ENCODE data around the gene EXD3. TPM values are rescaled to one million over a fixed set of nuclear protein-coding genes. Genes with fewer than 3 reads are reported as not detected.

Gene EXD3
- total RNA-seq, 1 experiment from 2014 or later = 15.3 TPM

GRCh38 chr9:137365056-137365455 is 57.9 kb downstream of the EXD3 start:
- TF ChIP-seq CTCF (conservative IDR thresholded peaks at IDR 0.05) = no peak
- Mint-ChIP-seq H3K9me3 (peaks cover 7 to 36% of the 10 kb centered on the region in 2 experiments; a peak in 4 of 5 replicates), H3K27me3 (ENCODE audit: low read depth) (peaks cover 17% of the 10 kb centered on the region), H3K4me3 (no peak overlapping the region), H3K36me3 (ENCODE audit: insufficient read depth in 1 of 3, low read depth in 3 of 3) (peaks cover 0 to 5% (median 0%) of the 10 kb centered on the region in 3 experiments; a peak in 2 of 7 replicates), H3K4me1 (no peaks in the 10 kb centered on the region), H3K27ac (no peak overlapping the region)
- Histone ChIP-seq H3K56ac (ENCODE audit: insufficient read length, low read depth, low read length) (no peak overlapping the region), H3K14ac (ENCODE audit: insufficient read depth, low read length) (no peak overlapping the region), H3K18ac (ENCODE audit: insufficient read length, low read depth, low read length) (no peak overlapping the region), H3T11ph (ENCODE audit: low read length) (no peak overlapping the region), H4K20me1 (ENCODE audit: control insufficient read depth, insufficient read depth, insufficient read length) (no peaks in the 10 kb centered on the region), H3K23ac (ENCODE audit: insufficient read length, low read depth, low read length) (no peak overlapping the region), H4K8ac (replicated peaks; ENCODE audit: insufficient read length, low read depth, low read length) (no peak overlapping the region), H3K79me2 (ENCODE audit: insufficient read depth, low read length) (no peaks in the 10 kb centered on the region), H2BK120ac (ENCODE audit: low read depth, low read length, poor library complexity, severe bottlenecking) (no peak overlapping the region), H4K91ac (ENCODE audit: insufficient read length, low read depth, low read length) (no peak overlapping the region), H2BK15ac (ENCODE audit: low read depth, low read length) (no peak overlapping the region), H3K79me1 (ENCODE audit: insufficient read depth, low read depth, low read length, poor library complexity, severe bottlenecking) (no peaks in the 10 kb centered on the region), H4K5ac (ENCODE audit: insufficient read length, low read depth, low read length) (no peak overlapping the region), H3K9me3 (ENCODE audit: control insufficient read depth, low read depth, low read length) (no peaks in the 10 kb centered on the region), H3K27me3 (ENCODE audit: insufficient read depth, low read length) (no peaks in the 10 kb centered on the region), H3K4me1 (ENCODE audit: insufficient read depth, low read length) (no peaks in the 10 kb centered on the region), H2BK20ac (ENCODE audit: low read depth, low read length, poor library complexity, severe bottlenecking) (no peak overlapping the region), H3K23me2 (ENCODE audit: insufficient read length, low read depth, low read length, poor library complexity, severe bottlenecking) (no peaks in the 10 kb centered on the region), H2BK5ac (ENCODE audit: insufficient read length, low read length) (no peak overlapping the region), H2AFZ (ENCODE audit: low read length) (no peak overlapping the region), H2AK5ac (ENCODE audit: insufficient read length, low read length) (no peak overlapping the region), H3K4me2 (ENCODE audit: insufficient read depth, insufficient read length, low read length) (no peak overlapping the region), H2BK12ac (ENCODE audit: insufficient read length, low read depth, low read length) (no peak overlapping the region), H3K9ac (ENCODE audit: extremely low read depth, insufficient read length, low read length) (no peak overlapping the region), H3K4ac (ENCODE audit: low read depth, low read length) (no peak overlapping the region), H3K27ac (ENCODE audit: insufficient read length, low read depth, low read length) (no peak overlapping the region)
- no CpG with 5 or more reads among the region's 12 CpGs for WGBS (ENCODE audit: extremely low coverage, insufficient read length, low lambda C conversion rate)
- no peak for DNase-seq
